T follicular helper cell (primary cell): ENCODE results near the gene NAALADL2.
"Not testable (repeated sequence)": the region's sequence is repeated elsewhere in the genome, so short reads cannot be mapped to it uniquely, and the experiment has no call there.

Experiments
- DNase-seq: peaks from one replicate; pipeline ENCODE4 v3.0.0-alpha.2; 2020; ENCODE audit warnings: low read depth

NAALADL2 gene

DNA sequence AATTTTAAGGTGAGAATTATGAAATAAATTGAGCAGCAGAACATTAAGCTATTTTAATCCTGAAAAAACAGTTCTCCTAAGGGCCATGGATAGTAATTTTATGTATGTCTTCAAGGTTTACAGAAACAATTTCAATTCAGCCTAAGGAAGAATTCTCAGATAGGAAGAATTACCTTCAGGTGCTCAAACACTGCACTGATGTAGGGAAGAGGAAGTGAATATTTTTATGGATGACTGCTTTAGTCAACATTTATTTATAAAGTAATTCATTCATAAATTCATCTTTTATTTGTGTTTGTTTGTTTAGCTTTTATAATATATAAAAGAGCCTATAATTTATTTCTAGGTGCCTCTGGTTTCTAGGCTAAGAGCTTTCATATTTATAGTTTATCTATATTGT lies 620.7 kb downstream of the NAALADL2 start:
- no peak for DNase-seq

DNA sequence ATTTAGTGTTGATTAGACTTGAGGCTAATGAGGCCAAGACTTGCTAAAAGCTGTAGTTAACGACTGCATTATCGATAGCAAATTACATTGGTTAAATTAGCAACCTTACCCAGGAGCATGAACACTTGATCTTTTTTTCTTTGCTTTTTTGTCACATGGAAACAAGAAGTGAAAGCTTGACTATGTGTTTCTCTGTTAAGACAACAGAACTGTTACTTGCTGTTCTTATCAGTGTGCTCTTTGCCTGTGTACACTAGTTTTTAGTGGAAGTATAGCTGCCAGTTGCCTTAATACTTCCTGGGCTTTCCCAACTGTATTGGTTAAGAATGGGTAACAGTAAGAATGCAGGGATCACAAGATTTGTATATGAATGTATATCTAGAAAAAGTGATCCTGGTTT lies 625.5 kb downstream of the NAALADL2 start:
- DNase-seq, result no peak

DNA sequence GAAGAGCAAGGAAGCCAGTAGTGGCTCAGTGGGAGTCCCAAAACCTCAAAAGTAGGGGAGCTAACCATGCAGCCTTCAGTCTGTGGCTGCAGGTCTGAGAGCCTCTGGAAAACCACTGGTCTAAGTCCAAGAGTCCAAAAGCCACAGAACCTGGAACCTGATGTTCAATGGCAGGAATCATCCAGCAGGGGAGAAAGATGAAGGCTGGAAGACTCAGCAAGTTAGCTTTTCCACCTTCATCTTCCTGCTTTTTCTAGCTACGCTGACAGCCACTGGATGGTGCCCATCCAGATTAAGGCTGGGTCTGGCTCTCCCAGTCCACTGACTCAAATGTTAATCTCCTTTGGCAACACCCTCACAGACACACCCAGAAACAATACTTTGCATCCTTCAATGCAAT lies 626.3 kb downstream of the NAALADL2 start:
- no peak for DNase-seq

DNA sequence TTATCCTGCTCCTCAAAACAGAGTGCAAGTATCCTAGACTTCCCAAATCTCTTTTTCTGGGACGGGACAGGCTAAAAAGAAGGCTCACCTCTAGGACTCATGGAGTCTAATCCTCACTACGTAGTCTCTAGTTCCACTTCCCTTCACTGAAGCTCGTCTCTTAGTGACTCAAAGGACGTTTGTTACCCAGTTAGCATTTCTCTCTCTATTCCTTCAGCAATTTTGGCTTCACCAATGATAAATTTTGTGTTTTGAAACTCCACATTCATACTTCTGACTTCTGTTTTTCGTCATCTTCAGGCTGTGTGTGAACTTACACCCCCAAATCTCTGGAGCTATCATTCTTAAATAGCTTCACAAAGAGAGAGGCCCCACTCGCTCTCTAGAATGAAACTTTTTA lies 627.1 kb downstream of the NAALADL2 start:
- no peak for DNase-seq

DNA sequence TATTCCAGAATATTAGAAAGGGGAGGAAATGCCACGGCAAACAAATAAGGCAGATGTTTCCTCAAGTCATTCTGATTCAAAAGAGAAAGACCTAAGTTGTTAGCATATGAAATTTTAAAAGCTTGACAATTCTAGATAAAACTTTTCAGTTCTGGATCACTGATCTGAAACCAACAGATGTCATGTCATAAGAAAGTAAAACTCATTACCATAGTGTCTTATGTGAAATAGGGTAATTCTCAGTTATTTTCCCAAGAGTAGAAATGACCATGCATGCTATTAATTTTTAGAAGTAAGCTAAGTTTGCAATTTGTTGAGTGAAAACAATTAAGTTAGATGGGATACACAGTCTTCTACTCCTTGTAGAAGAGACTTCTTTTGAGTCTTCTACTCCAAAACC lies 630.3 kb downstream of the NAALADL2 start:
- no peak for DNase-seq

DNA sequence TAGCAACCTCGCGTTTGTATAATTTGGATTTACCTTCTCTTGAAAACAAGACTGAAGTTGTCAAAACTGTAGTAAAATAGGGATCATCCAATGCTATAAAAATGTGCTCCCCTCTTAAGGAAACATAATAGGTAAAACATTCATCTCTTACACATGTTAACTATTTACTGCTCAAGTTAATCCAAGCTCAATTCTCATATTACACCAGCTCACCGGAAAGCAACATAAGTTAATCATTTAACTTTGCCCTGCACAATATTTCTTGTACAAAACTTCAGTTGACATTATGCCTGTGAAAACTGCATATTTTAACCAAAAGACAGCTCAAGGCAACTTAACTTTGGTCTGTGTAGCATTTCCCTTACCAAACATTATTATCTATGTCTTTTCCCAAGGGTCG lies 634.2 kb downstream of the NAALADL2 start:
- no peak for DNase-seq

DNA sequence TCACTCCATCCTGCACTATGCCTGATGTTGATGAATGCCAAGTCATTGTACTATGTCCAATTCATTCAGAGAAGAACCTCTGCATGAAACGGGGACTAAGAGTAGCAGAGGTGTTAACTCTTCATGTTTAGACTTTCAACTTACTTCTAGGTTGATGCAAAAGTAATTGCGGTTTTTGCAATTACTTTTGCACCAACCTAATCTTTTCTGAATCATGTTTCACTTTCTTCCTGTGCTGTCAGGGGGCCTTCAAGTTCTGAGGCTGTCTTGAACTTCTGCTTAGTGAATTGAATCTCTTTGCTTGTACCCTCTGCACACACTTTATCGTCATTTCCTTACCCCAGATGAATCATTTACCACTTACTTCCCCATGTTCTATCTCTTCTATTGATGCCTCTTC lies 636.2 kb downstream of the NAALADL2 start:
- no peak for DNase-seq

DNA sequence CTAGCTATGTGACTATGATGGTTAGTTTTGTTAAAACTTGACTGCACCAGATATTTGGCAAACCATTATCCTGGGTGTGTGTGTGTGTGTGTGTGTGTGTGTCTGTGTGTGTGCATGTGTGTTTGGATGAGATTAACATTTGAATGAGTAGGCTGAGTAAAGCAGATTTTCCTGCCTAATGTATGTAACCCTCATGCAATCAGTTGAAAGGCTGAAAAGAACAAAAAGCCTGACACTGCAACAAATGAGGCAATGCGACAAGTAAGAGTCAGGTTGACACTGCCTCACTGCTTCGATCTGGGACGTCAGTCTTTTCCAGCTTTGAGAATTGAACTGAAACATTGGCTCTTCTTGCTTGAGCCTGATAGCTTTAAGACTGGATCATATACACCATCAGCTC lies 643.0 kb downstream of the NAALADL2 start:
- no peak for DNase-seq

DNA sequence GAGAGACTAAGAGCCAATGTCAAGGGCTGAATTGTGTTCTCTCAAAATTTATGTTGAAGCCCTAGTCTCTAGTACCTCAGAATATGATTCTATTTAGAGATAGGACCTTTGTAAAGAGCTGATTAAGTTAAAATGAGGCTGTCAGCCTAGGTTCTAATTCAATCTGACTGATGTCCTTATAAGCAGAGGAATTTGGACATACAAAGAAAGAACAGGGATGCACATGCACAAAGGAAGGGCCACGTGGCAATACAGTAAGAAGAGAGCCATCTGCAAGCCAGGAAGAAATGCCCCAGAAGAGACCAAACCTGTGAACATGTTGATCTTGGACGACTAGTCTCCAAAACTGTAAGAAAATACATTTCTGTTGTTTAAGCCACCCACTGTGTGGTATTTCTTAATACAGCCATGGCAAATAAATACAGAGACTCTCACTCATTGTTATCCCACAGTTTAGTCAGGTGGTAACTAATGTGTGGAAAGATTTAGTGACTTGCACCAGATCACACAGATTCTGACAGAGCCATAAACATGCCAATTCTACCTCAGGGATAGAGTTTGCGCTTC lies 652.2 kb downstream of the NAALADL2 start:
- no peak for DNase-seq

DNA sequence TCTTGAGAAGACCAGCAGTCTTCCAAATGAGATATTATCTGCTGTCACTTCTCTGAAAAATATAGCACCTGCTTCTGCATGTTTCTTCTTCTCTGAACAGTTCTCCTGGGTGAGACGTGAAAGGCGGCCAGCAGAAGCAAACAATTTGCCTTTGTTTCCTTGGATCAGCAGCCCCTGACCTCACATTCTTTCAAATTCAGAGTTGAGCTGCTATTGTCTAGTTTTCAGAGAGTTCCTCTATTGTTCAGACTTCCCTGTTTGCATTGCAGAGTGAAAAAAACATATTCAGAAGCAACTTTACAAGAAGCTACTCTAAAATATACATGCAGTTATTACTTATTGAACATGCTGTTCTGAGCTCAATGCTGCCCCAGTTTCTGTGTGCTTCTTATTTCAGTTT lies 653.6 kb downstream of the NAALADL2 start:
- DNase-seq, result no peak

DNA sequence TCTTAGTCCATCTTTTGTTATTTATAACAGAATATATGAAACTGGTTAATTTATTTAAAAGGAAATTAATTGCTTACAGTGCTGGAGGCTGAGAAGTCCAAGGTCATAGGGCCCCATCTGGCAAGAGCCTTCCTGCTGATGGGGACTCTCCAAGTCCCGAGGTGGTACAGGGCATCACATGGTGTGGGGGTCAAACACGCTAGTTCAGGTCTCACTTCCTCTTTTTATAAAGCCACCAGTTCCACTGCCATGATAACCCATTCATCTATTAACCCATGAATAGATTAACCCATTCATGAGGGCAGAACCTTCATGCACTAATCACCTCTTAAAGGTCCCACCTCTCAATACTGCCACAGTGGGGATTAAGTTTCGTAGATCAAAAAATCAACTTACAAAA lies 659.3 kb downstream of the NAALADL2 start:
- no peak for DNase-seq

DNA sequence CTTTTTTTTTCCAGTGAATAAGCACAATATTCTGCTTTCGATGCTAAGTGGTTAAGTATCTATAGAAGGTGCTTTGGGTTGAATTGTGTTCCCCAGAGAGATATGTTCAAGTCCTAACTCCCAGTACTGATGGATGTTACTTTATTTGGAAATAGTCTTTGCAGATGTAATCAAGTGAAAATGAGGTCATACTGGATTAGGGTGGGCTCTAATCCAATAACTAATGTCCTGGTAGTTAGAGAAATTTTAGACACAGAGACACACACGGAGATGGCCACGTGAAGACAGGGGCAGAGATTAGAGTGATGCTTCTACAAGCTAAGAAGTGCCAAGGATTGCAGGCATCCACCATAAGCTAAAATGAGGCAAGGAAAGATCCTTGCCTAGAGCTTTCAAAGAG lies 662.3 kb downstream of the NAALADL2 start:
- no peak for DNase-seq

DNA sequence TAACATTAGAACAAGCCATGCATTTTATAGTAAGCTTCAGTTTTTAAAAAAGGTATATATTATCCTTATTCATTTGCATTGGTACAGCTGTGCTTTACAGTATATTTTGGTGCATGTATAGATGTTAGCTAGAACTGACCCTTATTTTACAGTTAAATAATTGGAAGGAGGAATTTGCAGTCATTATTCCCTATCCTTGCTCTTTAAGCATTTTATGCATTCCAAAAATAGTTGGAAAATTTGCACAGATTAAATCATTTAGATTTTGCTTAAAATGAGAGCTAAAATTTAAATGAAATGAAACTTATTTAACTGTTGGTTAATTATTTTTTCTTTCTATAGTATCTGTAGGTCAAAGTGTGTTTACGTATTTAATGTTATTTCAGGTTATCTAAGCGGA lies 667.1 kb downstream of the NAALADL2 start:
- no peak for DNase-seq

DNA sequence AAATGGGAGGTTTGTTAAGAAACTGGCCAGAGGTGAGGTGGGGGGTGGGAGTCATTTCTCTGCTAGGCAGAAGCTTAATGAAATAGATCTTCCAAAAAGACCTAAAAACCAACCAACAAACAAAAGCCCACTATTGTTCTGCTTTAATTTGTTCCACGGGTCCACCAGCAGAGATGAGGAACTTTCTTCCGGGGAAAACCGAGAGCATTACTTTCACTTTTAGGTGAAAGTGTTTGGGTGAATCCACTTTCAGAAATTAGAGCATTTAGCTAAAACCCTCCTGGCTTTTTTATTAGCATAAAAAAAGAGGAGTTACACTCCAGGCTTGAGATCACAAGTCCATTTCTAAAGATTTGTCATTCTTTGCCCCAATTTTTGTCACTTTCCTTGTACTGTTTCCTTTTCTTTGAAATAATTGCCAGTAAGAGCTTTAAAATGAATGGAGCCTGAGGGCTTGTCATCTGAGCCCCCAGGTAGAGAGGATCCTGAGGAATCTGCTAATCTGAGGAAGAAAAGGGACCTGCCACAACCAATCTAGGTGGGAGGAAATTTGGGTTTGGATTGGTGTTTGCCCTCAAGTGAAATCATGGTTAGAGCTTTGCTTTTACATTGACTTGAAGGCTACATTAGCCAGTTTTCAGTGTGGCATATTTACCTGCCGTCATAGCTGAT lies 667.6 kb downstream of the NAALADL2 start:
- no peak for DNase-seq

DNA sequence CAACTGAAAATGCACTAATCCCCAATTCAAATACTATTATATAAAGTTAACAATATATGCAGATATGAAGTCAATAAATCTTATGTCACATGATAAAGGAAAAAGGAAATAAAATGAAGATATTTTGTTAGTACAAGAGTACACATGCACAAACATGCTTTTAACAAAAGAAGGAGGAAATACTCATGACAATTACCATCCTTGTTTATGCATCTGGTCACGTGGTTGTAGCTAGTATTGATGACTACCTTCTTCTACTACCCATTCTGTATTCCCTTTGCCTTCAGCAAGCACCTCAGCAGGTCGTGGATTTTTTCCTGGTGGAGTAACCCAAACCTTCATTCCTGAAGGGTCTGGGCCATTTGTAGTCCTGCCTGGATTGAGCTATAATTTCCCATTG lies 669.6 kb downstream of the NAALADL2 start:
- DNase-seq, result not testable (repeated sequence)

DNA sequence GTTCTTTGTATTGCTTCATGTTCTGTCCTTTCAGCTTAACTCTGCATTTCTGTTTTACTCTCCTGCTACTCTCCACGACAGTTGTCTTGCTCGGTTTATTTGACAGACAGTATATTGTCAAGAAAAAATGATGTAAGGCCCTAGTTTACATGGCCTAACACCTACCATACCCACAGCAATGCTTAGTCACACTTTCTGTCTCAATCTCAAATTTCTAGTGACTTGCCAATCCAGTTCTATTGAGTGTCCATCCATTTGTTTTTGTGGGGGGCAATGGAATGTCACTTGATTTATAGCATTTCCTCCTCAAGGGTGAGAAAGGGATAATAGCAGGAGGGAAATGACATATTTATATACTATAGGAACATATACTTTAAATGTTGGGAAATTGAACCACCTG lies 676.2 kb downstream of the NAALADL2 start:
- DNase-seq, result no peak

DNA sequence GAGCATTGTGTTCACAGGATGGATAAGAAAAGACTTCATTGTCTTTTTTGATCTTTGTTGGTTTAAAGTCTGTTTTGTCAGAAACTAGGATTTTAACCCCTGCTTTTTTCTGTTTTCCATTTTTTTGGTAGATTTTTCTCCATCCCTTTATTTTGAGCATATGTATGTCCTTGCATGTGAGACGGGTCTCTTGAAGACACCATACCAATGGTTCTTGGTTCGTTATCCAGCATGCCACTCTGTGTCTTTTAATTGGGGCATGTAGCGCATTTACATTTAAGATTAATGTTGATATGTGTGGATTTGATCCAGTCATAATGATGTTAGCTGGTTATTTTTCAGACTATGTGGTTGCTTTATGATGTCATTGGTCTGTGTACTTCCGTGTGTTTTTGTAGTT lies 687.0 kb downstream of the NAALADL2 start:
- DNase-seq, result no peak

DNA sequence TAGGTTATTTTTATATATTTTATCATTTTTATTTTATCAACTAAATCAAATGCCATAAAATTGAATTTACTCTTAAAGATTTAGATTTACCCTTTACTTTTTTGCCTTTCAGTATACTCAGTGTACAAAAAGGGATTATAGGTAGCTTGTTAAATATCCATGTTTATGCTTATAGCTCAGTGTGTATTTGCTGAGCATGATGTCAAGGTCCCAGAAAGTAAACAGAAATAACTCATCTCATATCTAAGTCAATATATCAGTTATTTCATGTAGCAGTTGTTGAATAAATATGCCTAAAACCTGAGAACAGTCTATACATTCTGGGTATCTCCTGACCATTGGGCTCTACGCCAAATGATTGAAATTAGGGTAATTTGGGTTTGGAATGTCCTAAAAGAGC lies 693.8 kb downstream of the NAALADL2 start:
- DNase-seq, result no peak

DNA sequence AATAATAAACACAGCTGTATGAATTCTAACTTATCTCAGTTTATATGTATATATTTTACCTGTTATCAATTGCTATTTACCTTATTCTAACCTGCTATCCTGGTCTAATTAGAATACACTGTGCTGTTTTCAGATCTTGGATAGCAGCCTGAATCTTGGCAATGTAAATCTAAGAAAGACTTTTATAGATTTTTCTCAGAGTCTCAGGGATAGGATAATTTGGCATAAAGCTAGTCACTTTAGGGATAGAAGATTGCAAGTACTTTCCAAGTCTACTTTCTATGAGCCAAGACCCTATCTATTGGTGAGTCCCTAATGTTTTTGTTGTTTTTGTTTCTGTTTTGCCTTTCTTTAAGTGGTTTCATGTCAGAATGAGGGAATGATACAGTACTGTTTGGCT lies 695.7 kb downstream of the NAALADL2 start:
- DNase-seq, result no peak

DNA sequence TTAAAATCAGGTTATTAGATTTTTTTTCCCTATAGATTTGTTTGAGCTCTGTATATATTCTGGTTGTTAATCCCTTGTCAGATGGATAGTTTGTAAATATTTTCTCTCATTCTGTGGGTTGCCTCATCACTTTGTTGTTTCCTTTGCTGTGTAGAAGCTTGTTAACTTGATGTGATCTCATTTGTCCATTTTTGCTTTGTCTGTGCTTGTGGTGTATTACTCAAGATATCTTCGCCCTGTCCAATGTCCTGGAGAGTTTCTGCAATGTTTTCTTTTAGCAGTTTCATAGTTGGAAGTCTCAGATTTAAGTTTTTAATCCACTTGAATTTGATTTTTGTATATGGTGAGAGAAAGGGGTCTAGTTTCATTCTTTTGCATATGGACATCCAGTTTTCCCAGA lies 699.1 kb downstream of the NAALADL2 start:
- no peak for DNase-seq

DNA sequence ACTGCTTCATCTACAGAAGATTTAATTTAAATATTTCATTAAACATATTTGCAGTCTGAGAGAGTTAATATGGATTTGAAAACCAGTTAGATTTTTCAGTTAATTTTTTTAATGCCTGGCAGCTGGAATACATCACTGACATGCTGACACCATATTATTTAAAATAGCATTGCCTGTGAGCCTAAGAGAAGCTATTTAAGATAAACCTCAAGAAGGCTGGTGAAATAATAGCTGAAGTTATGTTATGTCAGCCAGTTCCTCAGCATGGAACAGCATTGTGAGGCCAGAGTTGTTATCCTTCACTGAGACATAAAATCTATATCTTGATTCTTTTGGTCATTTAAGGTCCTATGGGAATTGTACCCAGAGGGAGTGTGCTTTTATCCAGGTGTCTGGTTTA lies 705.2 kb downstream of the NAALADL2 start:
- DNase-seq, result no peak

DNA sequence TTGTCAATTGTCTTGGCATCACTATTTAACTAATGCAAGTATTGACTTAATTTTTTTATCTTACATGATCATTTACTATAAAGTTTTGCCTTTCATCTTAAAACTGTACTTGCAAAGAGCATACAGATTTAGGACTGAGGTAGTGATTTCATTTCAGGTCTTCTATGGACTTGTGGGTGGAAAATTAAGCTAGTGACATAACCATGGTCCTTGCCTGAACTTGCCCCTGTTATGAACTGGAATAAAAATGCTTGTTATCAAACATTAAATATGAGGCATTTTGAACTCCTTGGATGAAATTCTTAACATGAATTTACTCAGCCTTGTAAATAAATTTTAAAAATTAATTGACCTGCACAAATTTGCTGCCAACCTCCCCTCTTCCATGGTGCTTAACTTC lies 712.0 kb downstream of the NAALADL2 start:
- DNase-seq, result no peak

DNA sequence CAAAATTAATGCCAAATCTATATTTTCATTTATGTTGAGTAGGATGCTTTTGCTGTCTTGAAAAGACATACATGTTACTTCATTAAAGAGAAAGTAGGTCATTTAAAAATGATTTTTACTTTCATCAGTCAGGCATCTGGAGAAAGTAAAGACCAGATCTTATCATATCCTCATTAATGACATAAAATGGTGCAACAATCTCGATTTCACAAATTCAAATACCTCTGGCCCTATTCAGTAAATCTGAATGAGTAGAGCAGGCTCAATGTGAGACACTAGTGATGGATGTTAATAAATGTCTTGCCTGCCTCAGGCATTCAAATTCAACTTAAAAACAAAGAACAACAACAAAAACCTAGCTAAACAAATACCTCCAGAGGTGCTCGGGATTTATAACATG lies 714.1 kb downstream of the NAALADL2 start:
- no peak for DNase-seq

DNA sequence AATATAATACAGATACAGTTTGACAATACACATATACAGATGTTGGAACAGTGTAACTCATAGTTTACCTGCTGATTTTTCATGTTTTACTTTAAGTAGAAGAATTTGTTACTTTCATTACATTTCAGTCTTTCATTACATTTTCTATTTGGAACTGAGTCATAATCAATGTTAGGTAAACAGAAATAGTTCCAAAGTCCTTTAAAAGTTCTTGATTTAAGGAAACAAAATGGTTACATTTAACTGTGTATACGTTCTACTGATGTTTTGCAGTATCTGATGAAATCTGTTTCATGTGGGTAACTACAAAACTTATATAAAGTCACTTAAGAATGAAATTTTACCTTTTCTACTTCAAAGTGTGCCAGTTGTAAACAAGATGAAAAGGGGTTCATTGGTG lies 721.2 kb downstream of the NAALADL2 start:
- DNase-seq, result no peak
